ENCODE measurements around the gene FAM168A.

- TF ChIP-seq YY1 (IDR thresholded peaks at IDR 0.05; ENCODE audit: insufficient read depth, insufficient read length) (no peak), ZNF274 (IDR thresholded peaks at IDR 0.05; ENCODE audit: low read depth, low read length) (no peak)
Measured at GRCh38 chr11:73531386-73531785, 66.5 kb downstream of the FAM168A start.
